Hepatocyte (in vitro differentiated cells): ENCODE data around the gene PTCD2.

Source experiments
- CTCF ChIP-seq: fragments of 200-600 bp; sonication (generic); IDR thresholded peaks from 2 replicates; pipeline ENCODE4 v1.5.1; 2016; ENCODE audit warnings: antibody characterized with exemption, mild to moderate bottlenecking; ENCODE audit not compliant: poor library complexity
- EZH2 ChIP-seq: fragments of 200-600 bp; sonication (generic); IDR thresholded peaks from 2 replicates; pipeline ENCODE4 v1.6.1; 2016; ENCODE audit warnings: antibody characterized with exemption, mild to moderate bottlenecking, borderline replicate concordance
- EZH2phosphoT487 ChIP-seq: fragments of 200-600 bp; sonication (generic); IDR thresholded peaks from one replicate; pipeline ENCODE4 v1.6.1; 2018; ENCODE audit warnings: antibody characterized with exemption, mild to moderate bottlenecking, low read depth, moderate library complexity; ENCODE audit not compliant: unreplicated experiment, severe bottlenecking

- TF ChIP-seq CTCF = no peak
- no peak for TF ChIP-seq EZH2
- no peak for TF ChIP-seq EZH2phosphoT487
These were observed 77.7 kb downstream of the PTCD2 start for GRCh38 chr5:72397836-72398235.
